H1 (cell line): ENCODE results near the gene NOS1AP.

Experiments used
- GABPA ChIP-seq: IDR thresholded peaks from 2 replicates; pipeline ENCODE4 v1.6.1; 2011; ENCODE audit warnings: mild to moderate bottlenecking, low read length, moderate library complexity, borderline replicate concordance; ENCODE audit not compliant: insufficient read depth
- JUN ChIP-seq: IDR thresholded peaks from 2 replicates; pipeline ENCODE4 v1.6.1; 2011; ENCODE audit warnings: low read depth, mild to moderate bottlenecking, improper control_type of control experiment, low read length
- POLR2AphosphoS5 ChIP-seq: IDR thresholded peaks from 2 replicates; pipeline ENCODE4 v1.6.1; 2011; ENCODE audit warnings: low read depth, low read length
- TEAD4 ChIP-seq: IDR thresholded peaks from 2 replicates; pipeline ENCODE4 v1.6.1; 2012; ENCODE audit warnings: low read depth, low read length, inconsistent platforms, mixed read lengths
- TF ChIP-seq, protein P1 (sequence below), 3 experiments: IDR thresholded peaks; 1 replicate in 2 of 3; 2 replicates in 1 of 3; pipeline versions ENCODE4 v1.5.1 to v1.6.1; 2011; ENCODE audit warnings: low read length in 3 of 3, mild to moderate bottlenecking in 3 of 3, inconsistent platforms in 2 of 3, low read depth in 1 of 3, moderate library complexity in 1 of 3; ENCODE audit not compliant: insufficient read depth in 1 of 3; ENCODE audit errors: control extremely low read depth in 1 of 3

DNA sequence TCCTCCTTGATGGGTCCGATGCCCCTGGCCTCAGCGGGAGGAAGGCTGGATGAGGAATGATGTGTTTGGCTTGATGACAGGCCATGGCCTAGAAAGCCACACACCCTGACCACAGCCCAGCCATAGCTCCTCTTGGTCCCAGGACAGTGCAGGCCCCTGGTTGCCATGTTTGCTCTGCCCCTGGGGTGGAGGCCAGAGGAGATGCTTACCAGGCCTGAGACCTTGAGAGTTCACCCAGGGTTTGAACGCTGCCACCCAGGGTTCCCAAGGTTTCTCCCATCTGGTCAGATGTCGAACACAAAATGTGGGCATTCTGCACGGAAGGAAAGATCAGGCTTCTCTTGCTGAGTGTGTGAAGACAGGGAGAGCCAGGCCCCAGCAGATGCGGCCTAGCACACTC is 314.6 kb downstream of the NOS1AP start:
- TF ChIP-seq GABPA (no peak), TEAD4 (no peak), POLR2AphosphoS5 (no peak), JUN (no peak)
- TF ChIP-seq, protein P1, sequence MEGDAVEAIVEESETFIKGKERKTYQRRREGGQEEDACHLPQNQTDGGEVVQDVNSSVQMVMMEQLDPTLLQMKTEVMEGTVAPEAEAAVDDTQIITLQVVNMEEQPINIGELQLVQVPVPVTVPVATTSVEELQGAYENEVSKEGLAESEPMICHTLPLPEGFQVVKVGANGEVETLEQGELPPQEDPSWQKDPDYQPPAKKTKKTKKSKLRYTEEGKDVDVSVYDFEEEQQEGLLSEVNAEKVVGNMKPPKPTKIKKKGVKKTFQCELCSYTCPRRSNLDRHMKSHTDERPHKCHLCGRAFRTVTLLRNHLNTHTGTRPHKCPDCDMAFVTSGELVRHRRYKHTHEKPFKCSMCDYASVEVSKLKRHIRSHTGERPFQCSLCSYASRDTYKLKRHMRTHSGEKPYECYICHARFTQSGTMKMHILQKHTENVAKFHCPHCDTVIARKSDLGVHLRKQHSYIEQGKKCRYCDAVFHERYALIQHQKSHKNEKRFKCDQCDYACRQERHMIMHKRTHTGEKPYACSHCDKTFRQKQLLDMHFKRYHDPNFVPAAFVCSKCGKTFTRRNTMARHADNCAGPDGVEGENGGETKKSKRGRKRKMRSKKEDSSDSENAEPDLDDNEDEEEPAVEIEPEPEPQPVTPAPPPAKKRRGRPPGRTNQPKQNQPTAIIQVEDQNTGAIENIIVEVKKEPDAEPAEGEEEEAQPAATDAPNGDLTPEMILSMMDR (IDR thresholded peaks at IDR 0.05; ENCODE audit: control extremely low read depth in 1 of 3, insufficient read depth in 1 of 3, low read depth in 1 of 3, low read length in 3 of 3), result no peak
